Measurements from ENCODE around the gene RTKN2. TPM values are rescaled to one million over a fixed set of nuclear protein-coding genes. Genes with fewer than 3 reads are reported as not detected.

The RTKN2 gene
- total and polyA plus RNA-seq, 10 of the 15 experiments (the other 5 are each of a cell fraction or from before 2014, with no cell fraction given): 0.10 TPM; not detected in 9

DNA sequence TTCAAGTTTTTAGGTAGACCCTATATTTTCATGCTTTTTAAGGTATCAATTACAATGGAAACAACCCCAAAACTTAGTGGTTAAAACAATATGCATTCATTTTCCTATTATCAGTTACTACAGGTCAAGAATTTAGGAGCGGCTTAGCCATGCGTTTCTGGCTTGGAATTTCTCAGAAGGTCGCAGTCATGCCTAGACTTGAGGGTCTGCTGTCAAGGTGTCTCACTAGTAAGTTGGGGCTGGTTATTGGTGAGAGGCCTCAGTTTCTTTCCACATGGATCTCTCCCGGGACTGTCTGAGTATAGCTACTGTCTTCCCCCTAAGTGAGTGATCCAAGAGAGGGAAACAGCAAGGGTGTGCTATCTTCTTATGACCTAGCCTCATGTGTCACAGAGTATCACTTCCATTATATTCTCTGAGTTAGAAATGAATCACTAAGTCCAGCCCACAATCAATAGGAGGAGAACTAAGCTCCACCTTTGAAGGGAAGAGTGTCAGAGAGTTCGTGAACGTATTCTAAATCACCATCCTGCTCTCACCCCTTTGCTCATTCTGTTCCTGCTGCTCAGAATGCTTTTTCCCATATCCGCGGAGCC, 80.5 kb downstream of the RTKN2 start:
- H3K36me3 ChIP-seq (ENCODE audit: control insufficient read depth in 2 of 2, insufficient read depth in 2 of 2, low read length in 1 of 2): no peaks in the 10 kb centered on the region
- ChIA-PET CTCF (interaction anchor here (1.1 kb wide), 1 partner anchor 150 kb away, joined by 3 read pairs; no protein-coding TSS in a partner anchor), POLR2A (no interaction called here), RAD21 (ENCODE audit: unreplicated experiment) (no interaction called here), SMC1A (ENCODE audit: uncharacterized antibody, unreplicated experiment) (interaction anchor here (0.6 kb wide), 1 partner anchor 77 kb away, joined by 3 read pairs; no protein-coding TSS in a partner anchor)
- intact Hi-C loops (cut with micrococcal nuclease; ENCODE audit: unreplicated experiment): loop anchor here (5.0 kb wide), 1 partner anchor 141 kb away; no protein-coding TSS in a partner anchor
- TF ChIP-seq PAX5 (IDR thresholded peaks at IDR 0.05; ENCODE audit: borderline replicate concordance, low read depth, low read length) (no peak), RAD51 (IDR thresholded peaks at IDR 0.05) (no peak), CBX3 (IDR thresholded peaks at IDR 0.05; ENCODE audit: borderline replicate concordance, low read depth) (no peak), POLR2AphosphoS2 (IDR thresholded peaks at IDR 0.05; ENCODE audit: low read depth, low read length) (no peak)
- DNase-seq (ENCODE audit: low read depth, low spot score) (no peak), ATAC-seq (peak; percentile 10; the same call in 1 of the 3 replicates), FAIRE-seq (no peak)
- no peak overlapping the region for H2AFZ ChIP-seq (ENCODE audit: control insufficient read depth, low read depth, low read length)
- H3K27me3 ChIP-seq (replicated peaks in 1 of 2; ENCODE audit: control insufficient read depth in 2 of 2, insufficient read depth in 2 of 2, low read length in 1 of 2): no peaks in the 10 kb centered on the region
- H3K79me2 ChIP-seq (ENCODE audit: control insufficient read depth, insufficient read depth, low read length): no peaks in the 10 kb centered on the region
- no TSS peak for BruUV-seq (replicated peaks)
- in situ Hi-C loops (cut with MboI): no loop called here
- H3K4me3 ChIP-seq: no peak overlapping the region
- H3K9me3 ChIP-seq (replicated peaks; ENCODE audit: control insufficient read depth, insufficient read depth, low read length): no peaks in the 10 kb centered on the region
- peaks cover 7% of the 10 kb centered on the region for H3K4me1 ChIP-seq (ENCODE audit: control insufficient read depth, insufficient read depth, low read length)
- WGBS (ENCODE audit: insufficient coverage, insufficient replicate concordance, low lambda C conversion rate, missing lambda C conversion rate): 82% methylated on average over 8 of the region's 8 CpGs
- no peak overlapping the region for H3K27ac ChIP-seq (ENCODE audit: control insufficient read depth, insufficient read depth)
- no peak overlapping the region for H3K4me2 ChIP-seq (ENCODE audit: control insufficient read depth, insufficient read depth)
- no peak overlapping the region for H3K9ac ChIP-seq (ENCODE audit: control insufficient read depth, insufficient read depth, low read length)
- no peaks in the 10 kb centered on the region for H4K20me1 ChIP-seq (ENCODE audit: control insufficient read depth, insufficient read depth)

DNA sequence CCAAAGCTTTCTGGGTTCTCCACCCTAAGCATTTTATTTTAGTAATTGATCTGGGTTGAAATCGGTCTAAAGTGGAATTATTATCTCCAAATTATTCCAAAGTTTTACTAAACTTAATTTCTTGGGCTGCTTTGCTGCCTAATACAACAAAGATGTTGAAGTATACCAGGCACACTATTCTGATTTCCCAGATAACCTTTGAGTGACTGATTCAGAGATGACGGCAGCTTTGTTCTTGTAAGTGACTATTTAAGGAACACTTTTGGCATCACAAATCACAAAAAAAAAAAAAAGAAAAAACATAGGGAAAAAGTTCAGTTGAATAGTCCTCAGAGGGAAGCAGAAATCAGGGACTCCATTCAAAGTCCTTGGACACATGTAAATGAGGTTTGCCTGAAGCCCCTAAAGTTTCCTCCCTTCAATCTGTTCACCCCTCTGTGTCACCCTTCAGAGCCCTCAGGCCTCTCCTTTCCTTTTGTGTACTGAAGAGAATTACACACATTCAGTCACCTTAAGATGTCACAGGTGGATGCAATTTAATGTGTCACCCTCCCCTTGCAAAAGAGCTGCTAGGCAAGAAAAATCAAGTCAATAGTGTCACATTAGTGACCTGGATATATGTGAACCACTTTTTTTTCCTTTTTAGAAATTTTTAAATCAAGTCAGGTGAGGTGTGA, 81.5 kb downstream of the RTKN2 start:
- H3K4me2 ChIP-seq (ENCODE audit: control insufficient read depth, insufficient read depth): no peak overlapping the region
- no peaks in the 10 kb centered on the region for H3K36me3 ChIP-seq (ENCODE audit: control insufficient read depth in 2 of 2, insufficient read depth in 2 of 2, low read length in 1 of 2)
- 94% methylated on average over 2 of the region's 2 CpGs for WGBS (ENCODE audit: insufficient coverage, insufficient replicate concordance, low lambda C conversion rate, missing lambda C conversion rate)
- DNase-seq (ENCODE audit: low read depth, low spot score) (no peak), ATAC-seq (no peak), FAIRE-seq (no peak)
- no peaks in the 10 kb centered on the region for H3K27me3 ChIP-seq (replicated peaks in 1 of 2; ENCODE audit: control insufficient read depth in 2 of 2, insufficient read depth in 2 of 2, low read length in 1 of 2)
- no peaks in the 10 kb centered on the region for H4K20me1 ChIP-seq (ENCODE audit: control insufficient read depth, insufficient read depth)
- CTCF ChIA-PET: no interaction called here
- no peaks in the 10 kb centered on the region for H3K9me3 ChIP-seq (replicated peaks; ENCODE audit: control insufficient read depth, insufficient read depth, low read length)
- RAD21 ChIA-PET (ENCODE audit: unreplicated experiment): interaction anchor here (0.5 kb wide), 1 partner anchor 1784 kb away, joined by 3 read pairs; no protein-coding TSS in a partner anchor
- POLR2A ChIA-PET: no interaction called here
- H3K4me1 ChIP-seq (ENCODE audit: control insufficient read depth, insufficient read depth, low read length): peaks cover 7% of the 10 kb centered on the region
- H2AFZ ChIP-seq (ENCODE audit: control insufficient read depth, low read depth, low read length): no peak overlapping the region
- intact Hi-C loops (cut with micrococcal nuclease; ENCODE audit: unreplicated experiment): loop anchor here (5.0 kb wide), 1 partner anchor 140 kb away; no protein-coding TSS in a partner anchor
- H3K79me2 ChIP-seq (ENCODE audit: control insufficient read depth, insufficient read depth, low read length): no peaks in the 10 kb centered on the region
- TF ChIP-seq CHD4 (IDR thresholded peaks at IDR 0.05) (no peak), SIN3A (IDR thresholded peaks at IDR 0.05; ENCODE audit: low read depth, low read length) (no peak), POU2F2 (IDR thresholded peaks at IDR 0.05; ENCODE audit: borderline replicate concordance, low read depth, low read length) (no peak), MTA2 (IDR thresholded peaks at IDR 0.05; ENCODE audit: low read depth) (no peak), STAT3 (IDR thresholded peaks at IDR 0.05; ENCODE audit: low read depth, low read length) (no peak), CREB1 (IDR thresholded peaks at IDR 0.05; ENCODE audit: low read depth) (no peak), DPF2 (IDR thresholded peaks at IDR 0.05) (no peak)
- no TSS peak for BruUV-seq (replicated peaks)
- H3K9ac ChIP-seq (ENCODE audit: control insufficient read depth, insufficient read depth, low read length): no peak overlapping the region
- no peak overlapping the region for H3K4me3 ChIP-seq
- no peak overlapping the region for H3K27ac ChIP-seq (ENCODE audit: control insufficient read depth, insufficient read depth)
- SMC1A ChIA-PET (ENCODE audit: uncharacterized antibody, unreplicated experiment): no interaction called here
- in situ Hi-C loops (cut with MboI): no loop called here
